GM19395 (cell line): ENCODE measurements around the gene CNKSR3.

Source experiments
- ATAC-seq: cut with Tn5 transposase; IDR thresholded peaks from one replicate; pipeline ENCODE4 v1.9.1; 2021; ENCODE audit warnings: mild to moderate bottlenecking, moderate library complexity; ENCODE audit not compliant: unreplicated experiment

Gene CNKSR3

GRCh38 chr6:154503658-154504057 lies 6.8 kb downstream of the CNKSR3 start:
- ATAC-seq, result no peak

GRCh38 chr6:154502553-154502952 lies 7.9 kb downstream of the CNKSR3 start:
- no peak for ATAC-seq

DNA sequence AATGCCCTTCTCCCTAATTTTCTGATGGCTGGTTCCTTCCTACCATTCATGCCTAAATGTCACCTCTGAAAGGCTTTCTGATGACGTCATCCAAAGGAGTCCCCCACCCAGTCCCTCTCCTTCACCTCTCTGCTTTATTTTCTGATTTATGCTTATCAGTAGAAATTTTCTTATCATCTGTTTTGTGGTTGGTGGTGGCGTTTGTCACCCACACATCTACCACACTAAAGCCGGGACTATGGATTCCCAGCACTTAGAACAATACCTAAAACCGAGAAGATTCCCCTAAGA lies 9.0 kb downstream of the CNKSR3 start:
- ATAC-seq, result no peak

DNA sequence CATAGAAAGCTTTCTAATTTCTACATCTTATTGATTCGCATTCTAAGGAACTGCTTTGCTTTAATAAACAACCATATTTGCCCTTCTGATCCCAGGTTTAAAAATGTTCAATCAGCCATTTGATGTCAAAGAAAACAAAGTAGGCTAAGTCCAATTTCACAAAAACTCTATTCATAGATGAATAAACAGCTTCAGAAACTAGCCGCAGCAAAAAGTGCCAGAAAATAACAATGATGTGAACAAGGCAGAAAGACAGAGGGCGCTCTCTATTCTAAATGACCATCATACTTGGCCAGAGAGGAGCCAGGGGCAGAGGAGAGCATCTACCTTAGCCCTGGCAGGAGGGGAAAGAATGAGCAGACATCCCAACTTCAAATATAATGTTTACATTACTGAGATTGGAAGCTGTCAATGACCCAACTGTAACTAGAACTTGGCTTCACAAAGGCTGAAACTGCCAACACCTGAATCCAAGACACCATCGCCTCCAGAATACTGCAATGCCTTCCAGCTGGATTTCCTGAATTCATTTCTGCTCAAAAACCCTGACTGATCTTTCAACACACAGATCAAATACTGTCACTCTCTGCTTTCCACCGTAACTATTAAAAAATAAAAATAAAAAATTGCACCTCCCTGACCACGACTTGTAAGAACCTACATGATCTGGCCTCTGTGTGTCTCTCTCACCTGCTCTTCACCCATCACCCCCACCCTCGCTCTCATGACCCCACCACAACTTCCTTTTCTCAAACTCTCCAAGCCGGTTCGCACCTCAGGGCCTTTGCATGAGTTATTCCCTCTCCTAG lies 9.5 kb downstream of the CNKSR3 start:
- no peak for ATAC-seq

DNA sequence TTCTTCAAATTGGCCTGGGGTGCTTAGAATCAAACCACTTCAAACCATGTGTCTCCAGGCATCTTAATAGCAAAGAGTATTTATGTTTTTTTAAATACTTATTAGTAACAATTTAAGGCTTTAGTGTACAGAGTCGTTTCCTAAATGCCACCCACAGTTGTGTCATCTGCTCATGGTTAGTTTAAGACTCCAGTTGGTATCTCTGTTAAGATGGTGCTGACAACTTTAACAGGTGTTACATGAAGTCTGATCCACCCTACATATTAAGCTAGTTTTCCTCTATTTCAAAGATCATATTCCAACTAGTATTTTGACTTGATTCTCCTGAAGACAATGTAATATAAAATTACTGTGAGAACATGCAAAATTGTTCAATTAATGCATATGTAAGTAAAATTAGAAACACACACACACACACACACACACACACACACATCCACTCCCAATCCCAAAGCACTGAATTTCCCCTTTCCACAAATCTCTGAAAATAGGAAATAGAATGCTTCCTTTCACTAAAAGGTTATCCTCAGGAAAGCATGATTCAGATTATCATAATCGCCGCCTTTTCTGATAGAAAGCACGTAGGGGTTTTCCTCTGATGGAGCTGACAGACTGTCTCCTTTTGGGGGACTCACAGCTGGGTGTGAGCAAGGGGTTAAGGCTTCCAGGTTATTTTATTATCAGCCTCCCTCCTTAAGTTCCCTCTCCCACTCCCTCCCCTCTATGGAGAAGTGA lies 10.5 kb downstream of the CNKSR3 start:
- ATAC-seq, result no peak

DNA sequence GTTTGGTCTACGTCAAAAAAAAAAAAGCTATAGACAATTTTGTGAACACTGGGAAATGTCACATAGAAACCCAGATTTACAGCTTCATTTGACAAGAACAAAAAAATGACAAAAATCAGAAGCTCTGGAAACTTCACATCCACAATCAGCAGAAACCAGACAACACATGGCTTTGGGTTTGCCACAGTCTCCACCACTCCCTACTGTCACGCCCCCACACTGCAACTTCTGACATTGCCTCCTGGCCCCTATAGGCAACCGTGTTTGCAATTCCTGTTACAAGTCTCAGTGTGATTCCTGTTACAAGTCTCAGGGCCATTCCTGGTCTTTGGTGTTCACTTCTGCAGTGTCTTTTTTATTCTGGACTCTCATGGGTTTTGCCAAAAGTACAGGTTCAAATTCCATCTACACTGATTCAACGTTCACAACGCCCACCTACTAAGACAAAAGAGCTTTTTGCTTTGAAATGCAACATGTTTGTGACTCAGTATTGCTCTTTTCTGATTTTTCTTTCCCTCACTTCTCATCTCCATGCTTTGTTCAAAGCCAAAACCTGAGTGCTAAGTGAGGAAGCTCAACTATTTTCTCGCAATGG lies 12.0 kb downstream of the CNKSR3 start:
- no peak for ATAC-seq

- ATAC-seq, result no peak
Measured at GRCh38 chr6:154496793-154497517, 13.5 kb downstream of the CNKSR3 start.

GRCh38 chr6:154496186-154496585 lies 14.3 kb downstream of the CNKSR3 start:
- ATAC-seq, result no peak

GRCh38 chr6:154494592-154495311 lies 15.7 kb downstream of the CNKSR3 start:
- ATAC-seq, result no peak

DNA sequence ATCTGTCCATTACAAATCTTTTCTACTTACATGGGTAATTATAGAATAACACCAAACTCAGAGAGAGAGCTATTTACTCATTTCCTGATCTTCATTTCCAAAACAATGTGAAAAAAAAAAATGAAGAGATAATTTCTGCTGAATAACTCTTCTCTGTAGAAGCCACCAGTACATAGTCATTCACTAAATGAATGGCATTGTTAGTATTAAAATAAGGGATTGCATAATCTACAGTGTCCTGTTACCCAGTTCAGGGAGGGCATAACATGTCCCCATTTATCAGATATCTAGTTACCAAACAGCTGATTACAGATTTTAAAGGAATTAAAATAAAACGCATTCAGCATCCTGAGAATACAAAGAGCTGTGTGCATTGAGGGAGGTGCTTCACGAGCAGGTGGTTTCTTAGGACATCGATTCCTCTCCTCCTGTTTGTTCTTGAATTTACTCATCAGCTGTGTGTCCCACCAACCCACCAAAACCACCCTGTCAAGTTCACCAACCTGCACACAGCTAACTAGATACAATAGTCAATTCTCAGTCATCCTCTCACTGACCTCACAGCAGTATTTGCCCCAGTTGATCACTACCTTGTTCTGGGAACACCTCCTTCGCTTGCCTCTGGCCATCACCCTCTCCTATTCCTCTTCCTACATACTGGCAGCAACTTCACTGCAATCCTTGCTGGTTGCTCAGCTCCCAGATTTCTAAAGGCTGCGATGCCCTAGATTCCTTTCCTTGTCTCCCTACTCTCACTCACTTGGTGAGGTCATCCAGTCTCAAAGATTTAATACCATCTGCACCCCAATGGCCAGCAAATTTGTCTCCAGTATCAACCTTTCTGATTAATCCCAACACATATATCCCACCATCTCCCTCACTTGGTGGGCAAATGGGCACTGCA lies 18.7 kb downstream of the CNKSR3 start:
- ATAC-seq, result no peak

DNA sequence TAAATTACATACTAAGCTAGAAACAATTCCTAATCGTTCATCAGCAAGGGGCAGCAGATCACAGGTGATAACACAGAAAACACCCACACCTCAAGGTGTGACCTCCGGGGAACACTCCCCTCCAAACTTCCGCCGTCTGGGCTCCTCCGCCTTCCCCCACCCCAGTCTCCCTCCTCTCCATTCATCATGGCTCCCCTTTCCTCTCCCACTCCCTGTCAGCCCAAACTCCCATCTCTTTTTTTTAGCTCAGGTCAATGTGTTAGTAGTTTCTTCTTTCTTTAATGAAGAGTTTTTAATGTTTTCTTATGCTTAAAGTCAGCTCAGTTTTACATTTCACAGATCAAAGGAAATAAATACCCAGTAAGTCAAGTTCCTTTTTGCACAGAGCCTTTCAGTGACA lies 20.7 kb downstream of the CNKSR3 start:
- ATAC-seq, result no peak

DNA sequence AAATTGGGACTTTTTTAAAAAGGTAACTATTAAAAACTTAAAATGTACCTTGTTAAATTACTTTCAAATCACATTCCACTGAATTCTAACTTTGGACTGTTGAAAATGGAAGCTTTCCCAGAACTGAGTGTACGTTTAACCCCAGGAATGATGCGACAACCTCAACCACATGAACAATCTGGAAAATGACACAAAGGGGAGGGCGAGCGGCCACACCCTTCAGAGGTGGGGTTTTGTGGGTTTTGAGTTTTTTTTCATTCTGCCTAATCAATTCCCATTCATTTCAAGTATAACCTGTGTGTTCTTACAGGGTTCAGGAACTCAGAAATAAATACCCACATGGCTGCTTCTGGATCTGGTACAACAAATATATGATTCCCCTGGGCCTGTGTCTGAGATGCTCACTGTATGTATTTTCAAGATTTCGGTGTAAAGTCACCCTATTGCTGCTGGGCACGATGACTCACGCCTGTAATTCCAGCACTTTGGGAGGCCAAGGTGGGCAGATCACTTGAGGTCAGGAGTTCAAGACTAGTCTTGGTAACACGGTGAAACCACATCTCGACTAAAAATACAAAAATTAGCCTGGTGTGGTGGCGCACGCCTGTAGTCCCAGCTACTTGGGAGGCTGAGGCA lies 21.6 kb downstream of the CNKSR3 start:
- no peak for ATAC-seq

- ATAC-seq, result no peak
Measured at GRCh38 chr6:154488248-154488593, 22.3 kb downstream of the CNKSR3 start.

- no peak for ATAC-seq
Measured at GRCh38 chr6:154487367-154488247, 22.9 kb downstream of the CNKSR3 start.

- no peak for ATAC-seq
Measured at GRCh38 chr6:154485815-154486214, 24.7 kb downstream of the CNKSR3 start.

DNA sequence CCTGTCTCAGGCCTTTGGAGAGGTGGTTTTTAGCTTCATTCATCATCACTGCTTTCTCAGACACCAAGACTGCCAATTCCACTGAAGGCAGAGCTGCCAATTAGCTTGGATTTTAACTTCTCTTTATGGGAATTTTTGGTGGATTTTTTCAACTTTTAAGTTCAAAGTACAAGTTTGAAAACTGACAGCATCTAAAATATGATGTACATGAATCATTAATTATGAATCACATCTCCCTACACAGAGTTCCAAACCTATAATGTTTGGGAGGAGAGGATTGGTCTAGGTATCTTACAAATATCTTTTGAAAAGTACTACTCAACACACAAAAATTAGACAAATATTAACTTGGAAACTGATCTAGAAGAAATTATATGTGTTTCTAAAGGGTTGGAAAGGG lies 25.5 kb downstream of the CNKSR3 start:
- no peak for ATAC-seq

DNA sequence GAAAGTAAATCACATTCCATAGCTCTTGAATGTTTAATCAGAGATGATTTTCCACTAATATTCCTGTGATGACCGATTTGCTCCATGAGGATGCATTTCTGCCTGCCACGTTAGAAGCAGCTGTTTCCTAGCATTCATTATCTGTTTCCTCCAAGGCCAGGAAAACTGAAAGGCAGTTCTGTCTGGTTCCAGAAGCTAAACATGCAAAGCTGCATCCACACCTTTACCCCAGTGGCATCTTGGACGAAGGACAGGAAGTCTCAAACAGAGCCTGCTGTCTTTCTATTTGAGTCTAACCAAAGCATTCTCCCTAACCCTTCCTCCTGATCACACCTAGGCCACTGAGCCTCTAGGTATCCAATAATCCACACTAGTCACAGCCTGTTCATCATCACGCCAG lies 27.6 kb downstream of the CNKSR3 start:
- ATAC-seq, result no peak

GRCh38 chr6:154481521-154482013 lies 28.9 kb downstream of the CNKSR3 start:
- no peak for ATAC-seq
